ENCODE measurements around the gene TGFB1.

Gene TGFB1

DNA sequence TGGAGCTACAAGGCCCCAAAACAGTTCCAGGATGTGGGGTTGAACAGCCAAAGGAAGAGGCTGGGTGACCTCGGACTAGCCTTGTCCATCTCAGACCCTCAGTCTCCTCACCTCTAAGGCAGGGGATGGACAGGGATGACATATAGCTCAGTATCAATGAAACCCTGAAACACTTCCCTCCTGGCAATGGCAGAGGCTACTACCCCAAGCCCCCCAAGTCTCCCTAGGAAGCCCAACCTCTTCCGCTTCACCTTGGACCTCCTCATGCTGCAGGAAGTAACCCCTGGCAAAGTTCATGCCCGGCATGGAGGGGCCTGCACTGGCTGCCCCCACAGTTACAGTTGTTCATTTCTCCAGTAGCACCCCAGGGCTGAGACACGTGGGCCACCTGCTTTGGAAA, 33.2 kb downstream of the TGFB1 start:
- no peak for DNase-seq

DNA sequence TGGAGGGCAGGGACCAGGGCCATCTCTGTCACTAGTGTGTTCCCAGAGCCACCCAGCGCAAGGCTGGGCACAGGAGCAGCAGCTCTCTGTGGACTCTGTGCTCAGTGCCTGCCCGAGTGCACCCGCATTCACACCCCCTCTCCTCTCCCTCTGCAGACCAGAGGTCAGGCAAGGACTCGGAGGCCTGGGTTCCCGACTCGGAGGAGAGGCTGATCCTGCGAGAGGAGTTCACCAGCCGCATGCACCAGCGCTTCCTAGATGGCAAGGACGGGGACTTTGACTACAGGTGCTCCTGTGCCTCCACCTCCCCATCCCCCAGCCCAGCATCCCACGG, 33.6 kb downstream of the TGFB1 start:
- DNase-seq, result no peak

DNA sequence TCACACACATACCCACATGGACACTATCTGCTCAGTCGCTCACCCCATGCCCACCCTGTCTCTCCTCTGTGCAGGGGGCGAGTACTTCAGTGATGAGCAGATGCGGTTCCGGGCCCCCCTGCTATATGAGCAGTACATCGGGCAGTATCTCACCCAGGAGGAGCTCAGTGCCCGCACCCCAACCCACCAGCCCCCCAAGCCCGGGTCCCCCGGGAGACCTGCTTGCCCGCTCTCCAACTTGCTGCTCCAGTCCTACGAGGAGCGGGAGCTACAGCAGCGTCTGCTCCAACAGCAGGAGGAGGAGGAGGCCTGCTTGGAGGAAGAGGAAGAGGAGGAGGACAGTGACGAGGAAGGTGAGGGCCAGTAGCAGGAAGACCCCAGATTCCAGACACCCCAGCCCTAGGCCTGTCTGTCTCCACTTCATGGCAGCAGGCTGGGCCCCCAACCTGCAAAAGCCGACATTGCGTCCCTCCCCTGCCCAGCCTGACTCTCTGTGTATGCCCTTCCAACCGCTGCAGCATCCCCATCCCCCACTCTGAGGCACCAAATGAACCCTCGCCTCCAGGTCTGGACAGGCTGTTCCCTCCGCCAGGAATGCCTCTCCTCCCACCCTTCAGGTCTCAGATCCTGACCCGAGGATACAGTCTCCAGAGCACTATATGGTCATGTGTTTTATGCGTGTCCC, 34.1 kb downstream of the TGFB1 start:
- DNase-seq, result no peak

DNA sequence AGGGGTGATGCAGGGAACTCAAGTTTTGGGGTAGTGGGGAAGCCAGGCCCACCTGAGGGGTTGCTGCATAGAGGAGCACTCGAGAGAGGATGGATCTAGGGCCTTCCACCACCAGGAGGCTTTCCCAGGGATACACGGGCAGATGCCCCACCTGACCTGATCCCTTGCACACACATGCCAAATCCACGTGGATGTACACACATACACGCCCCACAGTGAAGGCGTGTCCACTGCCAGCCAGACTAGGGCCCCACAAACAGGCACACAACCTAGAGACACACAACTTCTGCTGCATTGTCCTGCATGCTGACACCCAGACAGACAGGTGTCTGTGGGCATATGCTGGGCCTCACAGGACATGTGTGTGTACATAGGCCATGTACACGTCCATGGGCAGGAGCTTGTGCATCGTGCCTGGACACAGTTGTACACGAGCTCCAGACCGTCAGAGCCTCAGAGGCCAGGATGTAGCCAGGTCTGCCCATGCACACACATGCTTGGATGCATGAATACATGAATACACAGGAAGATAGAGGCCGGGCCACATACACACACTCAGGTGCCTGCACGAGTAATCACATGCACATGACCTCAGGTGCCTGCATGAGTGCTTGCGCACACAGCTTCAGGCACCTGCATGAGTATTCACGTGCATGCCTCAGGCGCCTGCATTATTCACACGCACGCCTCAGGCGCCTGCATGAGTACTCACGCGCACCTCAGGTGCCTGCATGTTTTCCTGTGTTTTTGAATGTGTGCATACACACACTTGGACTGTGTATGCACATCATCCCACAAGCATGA, 34.8 kb downstream of the TGFB1 start:
- DNase-seq, result no peak

DNA sequence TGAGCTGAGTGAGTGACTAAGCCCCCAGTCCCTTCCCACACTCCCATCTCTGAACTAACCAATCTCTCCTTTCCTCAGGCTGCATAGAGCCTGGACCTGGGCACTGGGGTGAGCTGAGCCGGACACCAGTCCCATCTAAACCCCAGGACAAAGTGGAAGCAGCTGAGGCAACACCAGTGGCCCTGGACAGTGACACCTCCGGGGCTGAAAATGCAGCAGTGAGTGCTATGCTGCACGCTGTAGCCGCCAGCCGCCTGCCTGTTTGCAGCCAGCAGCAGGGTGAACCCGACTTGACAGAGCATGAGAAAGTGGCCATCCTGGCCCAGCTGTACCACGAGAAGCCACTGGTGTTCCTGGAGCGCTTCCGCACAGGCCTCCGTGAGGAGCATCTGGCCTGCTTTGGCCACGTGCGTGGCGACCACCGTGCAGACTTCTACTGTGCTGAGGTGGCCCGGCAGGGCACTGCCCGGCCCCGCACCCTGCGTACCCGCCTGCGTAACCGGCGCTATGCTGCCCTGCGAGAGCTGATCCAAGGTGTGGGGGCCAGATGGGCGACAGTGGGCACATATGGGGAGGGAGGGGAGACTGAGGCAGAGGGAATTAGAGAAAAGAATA, 37.3 kb downstream of the TGFB1 start:
- no peak for DNase-seq

DNA sequence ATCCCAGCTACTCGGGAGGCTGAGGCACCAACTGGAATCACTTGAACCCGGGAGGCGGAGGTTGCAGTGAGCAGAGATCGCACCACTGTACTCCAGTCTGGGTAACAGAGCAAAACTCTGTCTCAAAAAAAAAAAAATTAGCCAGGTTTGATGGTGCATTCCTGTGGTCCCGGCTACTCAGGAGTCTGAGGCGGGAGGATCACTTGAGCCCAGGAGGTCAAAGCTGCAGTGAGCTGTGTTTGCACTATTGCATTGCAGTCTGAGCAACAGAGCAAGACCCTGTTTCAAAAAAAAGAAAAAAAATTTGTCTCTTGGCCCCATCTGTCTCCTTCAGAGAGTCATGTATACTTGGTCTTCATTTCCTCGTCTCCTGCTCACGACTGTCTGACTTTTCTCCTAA, 42.1 kb downstream of the TGFB1 start:
- DNase-seq, result no peak

DNA sequence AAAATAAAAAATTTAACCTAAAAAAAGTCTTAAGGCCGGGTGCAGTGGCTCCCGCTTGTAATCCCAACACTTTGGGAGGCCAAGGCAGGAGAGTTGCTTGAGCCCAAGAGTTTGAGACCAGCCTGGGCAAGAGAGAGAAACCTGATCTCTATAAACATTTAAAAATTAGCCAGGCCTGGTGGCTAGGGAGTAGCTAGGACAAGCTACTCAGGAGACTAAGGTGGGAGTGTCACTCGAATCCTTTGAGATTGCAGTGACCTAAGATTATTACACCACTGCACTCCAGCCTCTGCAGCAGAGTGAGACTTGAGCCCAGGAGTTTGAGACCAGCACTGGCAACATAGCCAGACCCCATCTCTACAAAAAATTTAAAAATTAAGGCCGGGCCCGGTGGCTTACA, 42.6 kb downstream of the TGFB1 start:
- no peak for DNase-seq

DNA sequence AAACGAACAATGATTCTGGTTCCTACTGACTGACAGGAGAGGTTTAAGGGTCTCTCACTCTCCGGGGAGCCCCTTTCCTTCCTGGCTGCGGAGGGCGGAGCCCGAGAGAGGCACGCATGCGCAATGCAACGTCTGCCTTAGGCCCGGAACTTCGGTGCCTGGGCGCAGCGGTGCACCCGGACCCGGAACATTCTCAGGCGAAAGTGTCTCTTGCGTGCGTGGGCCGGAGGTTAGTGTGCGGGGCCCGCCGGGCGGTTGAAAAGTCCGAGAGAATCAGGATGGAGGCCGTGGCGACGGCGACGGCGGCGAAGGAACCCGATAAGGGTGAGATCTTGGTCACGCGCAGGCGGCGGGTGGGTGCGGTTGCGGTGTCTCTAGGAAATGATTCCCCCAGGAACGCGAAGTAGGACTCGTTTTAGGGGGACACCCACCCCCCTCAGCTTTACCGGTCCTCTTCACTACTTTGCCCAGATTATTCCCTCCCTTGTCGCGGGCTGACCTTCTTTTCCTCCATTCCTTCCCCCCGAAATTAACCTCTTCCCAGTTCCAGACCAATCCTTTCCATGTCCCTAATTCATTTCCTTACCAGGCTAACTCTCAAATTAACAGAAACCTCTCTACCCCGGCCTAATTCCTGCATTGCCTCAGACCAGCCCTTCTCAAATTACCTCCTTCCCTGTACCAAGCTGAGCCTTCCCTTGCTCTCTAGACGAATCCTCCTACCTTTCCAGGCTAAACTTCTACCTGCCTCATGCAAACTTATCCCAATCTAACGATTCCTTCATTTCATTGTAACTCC, 43.5 kb downstream of the TGFB1 start, which contains the start of gene CCDC97:
TSS of gene CCDC97 (plus strand) at position 140 of the 799 bp plus-strand sequence. CDS start at position 279, 139 bp downstream.
- peak; percentile 80 to 91 for DNase-seq

DNA sequence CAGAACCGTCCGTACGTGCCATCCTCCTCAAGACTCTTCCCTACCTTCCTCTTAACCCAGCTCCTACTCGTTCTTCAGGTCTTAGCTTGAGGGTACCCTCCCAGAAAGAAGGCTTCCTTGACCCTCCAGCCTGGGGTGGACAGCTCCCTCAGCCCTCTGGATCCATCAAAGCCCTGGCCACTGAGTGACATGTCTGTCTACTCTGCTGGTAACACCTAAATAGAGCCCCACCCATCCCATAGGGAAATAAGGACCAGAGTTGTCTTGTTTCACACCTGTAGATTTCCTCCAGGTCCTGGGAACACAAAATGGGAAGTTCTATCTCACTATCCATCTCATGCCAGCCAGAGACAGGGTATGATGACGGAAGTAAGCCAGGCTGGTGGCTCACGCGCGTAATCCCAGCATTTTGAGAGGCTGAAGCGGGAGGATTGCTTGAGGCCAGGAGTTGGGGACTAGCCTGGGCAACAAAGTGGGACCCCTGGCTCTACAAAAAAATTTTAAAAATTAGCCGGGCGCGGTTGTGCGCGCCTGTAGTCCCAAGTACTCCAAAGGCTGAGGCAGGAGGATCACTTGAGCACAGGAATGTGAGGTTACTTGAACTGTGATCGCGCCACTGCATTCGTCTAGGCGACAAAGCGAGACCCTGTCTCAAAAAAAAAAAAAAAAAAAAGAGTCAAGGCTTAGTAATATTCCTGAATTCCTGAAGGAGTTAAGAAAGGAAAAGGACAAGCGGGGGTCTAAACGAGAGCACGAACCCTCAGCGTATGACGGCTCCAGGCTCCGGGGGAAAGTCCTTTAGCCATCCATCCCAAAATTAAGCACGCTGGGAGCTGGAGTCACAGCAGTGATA, 44.3 kb downstream of the TGFB1 start:
- DNase-seq, result no peak

DNA sequence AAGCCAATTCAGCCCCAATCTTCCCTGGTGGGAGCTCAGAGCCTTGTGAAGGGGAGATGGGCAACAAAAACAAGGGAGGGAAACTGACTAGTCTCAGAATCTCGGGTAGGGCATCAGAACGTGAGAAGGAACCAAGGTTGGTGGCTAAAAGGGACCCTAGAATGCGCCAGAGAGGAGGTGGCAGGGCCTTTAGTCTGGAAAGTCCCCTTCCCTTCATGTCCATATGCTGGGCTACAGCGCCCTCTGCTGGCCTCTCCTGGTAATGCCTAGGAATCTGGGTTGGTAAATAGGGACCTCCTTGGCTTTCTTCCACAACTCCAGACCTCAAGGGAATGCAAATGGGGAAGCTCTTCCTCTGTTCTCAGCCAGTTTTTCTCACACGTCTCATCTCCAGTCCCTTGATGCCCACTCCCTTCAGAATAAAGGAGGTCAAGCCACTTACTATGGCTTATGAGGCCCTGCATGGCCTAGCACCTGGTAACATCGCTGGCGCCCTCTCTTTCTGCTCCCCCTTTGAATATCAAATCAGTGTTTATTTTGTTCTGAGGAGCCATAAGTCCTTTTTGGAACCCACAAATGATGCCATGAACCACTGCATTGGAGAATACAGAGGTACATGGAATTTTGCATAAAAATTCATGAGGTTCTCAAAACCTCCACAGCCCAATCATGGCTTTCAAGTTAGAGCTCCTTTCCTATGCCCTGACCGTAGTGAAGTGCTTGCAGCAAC, 45.1 kb downstream of the TGFB1 start:
- peak; percentile 84 for DNase-seq

DNA sequence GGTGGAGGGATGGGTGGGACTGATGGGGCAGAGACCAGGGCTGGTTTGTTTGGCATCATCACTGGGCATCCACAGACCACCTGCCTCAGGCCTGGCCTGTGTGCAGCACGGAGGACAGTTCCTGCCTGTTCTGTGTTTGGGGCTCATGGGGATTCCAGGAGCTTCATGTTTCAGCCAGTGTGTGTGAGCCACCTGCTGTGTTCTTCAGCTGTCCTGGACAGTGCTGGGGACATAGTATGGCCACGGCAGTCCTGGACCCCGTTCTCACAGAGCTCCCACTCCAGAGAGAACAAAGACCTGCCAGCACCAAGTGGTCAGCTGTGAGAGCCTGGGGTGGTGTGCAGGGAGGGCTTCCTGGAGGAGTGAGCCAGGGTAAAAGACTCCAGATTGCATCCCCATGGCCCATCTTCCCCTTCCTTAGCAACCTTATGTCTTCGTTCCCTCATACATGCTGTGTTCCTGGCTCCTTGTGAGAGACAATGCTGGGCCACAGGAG, 45.7 kb downstream of the TGFB1 start:
- no peak for DNase-seq

DNA sequence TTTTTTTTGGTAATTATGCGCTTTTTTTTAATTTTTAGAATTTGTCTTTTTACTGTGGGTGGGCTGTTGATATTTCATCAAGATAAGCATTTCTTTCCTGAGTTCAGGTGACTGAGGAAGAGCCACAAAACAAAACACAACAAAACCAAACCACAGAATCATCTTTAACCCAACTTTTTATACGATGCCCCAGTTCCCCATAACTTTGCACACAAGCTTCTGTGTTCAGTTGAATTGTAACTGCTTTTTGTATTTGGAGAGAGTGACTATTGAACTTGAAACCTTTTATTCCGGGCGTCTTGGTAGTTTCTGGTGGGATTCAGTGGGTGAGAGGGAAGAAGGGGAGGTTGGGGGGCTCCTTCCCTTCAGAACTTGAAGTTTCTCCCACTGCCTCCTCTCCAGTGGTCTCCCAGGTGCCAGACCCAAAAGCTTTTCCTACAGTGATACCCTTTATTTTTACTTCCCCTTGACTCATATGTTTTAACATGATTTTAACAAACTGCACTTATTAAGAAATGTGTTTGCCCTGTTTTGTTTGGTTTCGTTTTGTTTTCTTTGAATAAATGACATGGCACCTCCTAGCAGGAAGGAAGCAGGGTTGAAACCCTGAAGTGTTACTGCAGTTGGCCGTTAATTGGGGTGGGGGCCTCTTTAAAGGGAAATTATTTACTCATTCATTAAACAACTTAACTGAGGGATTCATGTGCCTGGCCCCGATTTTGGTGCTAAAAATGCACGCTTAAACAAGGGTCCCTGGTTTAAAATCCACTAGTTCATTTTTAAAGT, 46.4 kb downstream of the TGFB1 start:
- no peak for DNase-seq

DNA sequence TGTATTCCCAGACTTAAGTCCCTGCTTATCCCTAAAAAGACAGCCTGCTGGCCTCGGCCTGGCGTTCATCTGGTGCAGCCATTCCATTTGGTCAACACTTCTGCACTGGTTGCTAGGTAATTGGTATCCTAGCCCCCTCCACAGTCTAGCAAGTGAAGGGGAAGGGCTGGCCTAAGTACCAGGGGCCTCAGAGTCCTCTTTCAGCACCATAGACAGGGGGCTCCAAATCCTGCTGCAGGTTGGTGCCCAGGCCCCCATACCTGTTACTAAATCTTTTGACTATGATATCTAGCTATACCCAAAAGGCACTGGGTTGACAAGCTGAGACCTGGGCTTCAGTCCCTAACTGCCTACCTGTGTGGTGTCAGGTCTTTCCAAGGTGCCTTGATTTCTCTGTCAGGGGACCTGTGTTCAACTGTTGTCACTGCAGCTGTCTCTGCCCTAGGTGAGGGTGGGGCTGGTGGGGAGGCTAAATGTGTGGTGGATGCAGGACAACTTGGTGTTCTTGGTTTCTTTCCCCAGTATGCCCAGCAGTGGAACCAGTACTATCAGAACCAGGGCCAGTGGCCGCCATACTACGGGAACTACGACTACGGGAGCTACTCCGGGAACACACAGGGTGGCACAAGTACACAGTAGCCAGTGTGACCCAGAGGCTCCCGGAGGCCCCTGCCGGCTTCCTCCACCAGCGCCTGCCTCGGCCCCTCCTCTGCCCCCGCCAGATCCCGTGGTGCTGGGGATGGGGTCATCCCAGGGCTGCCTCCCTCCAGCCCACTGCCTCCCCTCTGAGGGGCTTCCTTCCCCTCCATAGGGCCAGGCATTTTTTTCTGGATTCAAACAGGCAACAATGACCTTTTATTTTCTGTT, 47.6 kb downstream of the TGFB1 start:
- DNase-seq, result no peak

DNA sequence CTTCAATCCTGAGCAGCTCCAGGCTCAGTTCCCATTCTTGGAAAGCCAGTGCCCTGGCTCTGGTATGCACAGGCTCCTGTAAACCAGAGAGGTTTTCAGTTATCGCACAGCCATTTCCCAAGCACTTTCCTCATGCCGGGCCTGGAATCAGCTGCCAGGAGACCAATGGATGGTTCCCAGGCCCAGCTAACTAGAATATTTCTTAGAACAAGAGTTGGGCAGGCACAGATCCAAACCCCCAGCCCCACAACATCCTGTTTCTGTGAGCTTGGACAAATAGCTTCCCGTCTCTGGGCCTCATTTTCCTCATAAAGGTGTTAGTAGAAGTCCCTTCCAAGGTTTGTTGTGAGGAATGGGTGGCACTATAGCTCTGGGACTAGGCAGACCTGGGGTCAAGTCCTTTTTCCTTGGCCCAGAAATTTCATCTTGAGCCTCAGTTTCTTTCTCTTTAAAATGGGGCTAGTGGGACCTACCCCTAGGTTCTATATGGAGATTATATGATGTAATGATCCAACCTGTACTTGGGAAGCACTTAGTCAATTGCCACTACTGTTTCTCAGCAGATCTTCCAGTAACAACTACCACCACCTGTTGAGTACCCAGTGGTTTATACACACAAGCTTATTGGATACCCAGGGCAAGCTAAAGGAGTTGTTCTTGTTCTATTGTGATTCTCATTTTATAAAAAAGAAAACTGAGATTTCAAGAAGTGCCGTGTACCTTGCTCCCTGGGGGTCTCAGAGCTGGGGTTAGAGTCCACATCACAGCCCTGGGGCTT, 48.8 kb downstream of the TGFB1 start:
- no peak for DNase-seq

DNA sequence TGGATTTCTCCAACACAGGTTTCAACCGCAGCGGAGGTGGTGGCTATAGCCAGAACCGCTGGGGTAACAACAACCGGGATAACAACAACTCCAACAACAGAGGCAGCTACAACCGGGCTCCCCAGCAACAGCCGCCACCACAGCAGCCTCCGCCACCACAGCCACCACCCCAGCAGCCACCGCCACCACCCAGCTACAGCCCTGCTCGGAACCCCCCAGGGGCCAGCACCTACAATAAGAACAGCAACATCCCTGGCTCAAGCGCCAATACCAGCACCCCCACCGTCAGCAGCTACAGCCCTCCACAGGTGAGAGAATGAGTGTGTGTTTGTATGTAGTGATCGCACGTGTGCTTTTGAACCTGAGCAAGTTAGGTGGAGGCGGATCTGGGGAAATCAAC, 49.8 kb downstream of the TGFB1 start:
- DNase-seq, result no peak

DNA sequence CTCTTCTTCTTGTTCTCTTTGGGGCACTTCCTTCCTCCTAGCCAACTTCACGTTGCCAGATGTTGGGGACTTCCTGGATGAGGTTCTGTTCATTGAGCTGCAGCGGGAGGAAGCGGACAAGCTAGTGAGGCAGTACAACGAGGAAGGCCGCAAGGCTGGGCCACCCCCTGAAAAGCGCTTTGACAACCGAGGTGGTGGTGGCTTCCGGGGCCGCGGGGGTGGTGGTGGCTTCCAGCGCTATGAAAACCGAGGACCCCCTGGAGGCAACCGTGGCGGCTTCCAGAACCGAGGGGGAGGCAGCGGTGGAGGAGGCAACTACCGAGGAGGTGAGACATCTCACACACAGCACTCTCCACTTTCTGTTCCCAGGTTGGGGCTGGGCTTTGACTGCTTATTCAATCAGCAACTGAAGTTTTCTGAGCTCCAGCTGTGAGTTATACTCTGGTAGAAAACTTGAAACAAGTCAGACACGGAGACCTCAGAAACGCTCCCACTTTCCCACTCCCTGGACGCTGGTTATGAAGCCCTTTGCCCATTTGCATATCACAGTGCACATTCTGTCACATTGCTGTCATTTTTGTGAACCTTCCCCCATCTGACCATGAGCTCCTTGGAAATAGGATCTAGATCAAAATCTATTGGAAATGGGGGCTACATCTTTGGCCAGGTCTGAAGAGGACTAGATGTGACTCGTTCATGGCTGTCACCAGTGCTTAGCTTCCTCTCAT, 50.9 kb downstream of the TGFB1 start:
- DNase-seq, result no peak

DNA sequence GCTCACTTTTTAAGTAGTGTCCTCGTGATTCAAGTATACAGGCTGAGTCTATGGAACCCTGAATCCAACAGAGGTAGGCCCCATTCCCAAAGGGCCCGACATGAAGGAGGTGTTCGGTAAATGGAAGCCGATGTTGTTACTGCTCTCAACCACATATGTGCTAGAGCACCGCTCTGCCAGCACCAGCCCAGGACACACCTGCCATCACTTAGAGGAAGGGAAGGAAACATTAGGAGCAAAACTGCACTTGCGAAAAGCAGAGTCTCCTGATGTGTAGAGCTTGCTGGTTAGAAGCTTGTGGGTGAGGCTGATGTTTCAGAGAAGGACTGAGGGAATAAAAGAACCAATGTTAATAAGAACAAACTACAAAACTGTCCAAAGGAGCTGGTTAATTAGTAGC, 53.2 kb downstream of the TGFB1 start:
- DNase-seq, result no peak

DNA sequence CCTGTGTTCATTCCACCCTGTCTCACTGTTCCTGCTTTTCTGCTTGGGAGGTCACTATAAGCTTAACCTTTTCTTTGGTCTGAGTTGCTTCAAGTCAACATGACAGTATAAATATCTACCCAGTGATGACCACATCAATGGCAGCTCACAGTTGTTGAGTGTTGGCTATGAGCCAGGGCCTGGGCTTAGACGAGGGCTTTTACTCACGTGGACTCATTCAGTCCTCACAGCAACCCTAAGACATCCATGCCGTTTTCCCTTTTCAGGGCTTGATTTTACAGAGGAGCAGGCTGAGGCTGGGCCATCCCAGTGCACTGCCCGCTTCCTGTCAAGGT, 54.0 kb downstream of the TGFB1 start:
- no peak for DNase-seq

Measured in hippocampal formation (tissue), 2 donors.